ENCODE results near the gene ALDH5A1.

- TF ChIP-seq CTCF (IDR thresholded peaks at IDR 0.05) = no peak
- TF ChIP-seq POLR2A (IDR thresholded peaks at IDR 0.05) = no peak
Measured at GRCh38 chr6:24551139-24551538, 56.4 kb downstream of the ALDH5A1 start.

Measured in tibial nerve (tissue), 3 donors.